HG03469 (cell line): ENCODE results near the gene ITPK1.

Experiments used
- ATAC-seq: cut with Tn5 transposase; IDR thresholded peaks from one replicate; pipeline ENCODE4 v1.9.1; 2021; ENCODE audit warnings: mild to moderate bottlenecking, moderate library complexity, moderate number of reproducible peaks; ENCODE audit not compliant: unreplicated experiment

ITPK1 gene

DNA sequence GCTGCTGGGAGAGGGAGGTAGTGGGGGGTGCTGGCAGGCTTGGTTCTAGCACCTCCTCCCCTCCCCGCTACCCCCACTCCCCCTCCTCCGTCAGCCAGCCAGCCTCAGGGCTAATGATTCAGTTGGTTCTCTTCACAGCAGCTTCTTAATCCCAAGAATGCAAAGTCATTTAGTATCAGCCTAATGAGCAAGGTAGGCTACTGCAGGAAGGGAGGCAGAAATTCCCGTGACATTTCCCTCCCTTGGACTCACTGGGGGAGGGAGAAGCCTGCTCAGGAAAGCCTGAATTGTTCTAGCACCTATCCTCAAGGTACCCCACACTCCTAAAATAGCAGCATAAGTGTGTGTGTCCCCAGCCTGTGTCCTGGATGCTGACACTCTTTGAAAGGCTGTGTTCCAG lies 29.8 kb downstream of the ITPK1 start:
- ATAC-seq: no peak

GRCh38 chr14:93084866-93085857 lies 30.6 kb downstream of the ITPK1 start:
- ATAC-seq: no peak

DNA sequence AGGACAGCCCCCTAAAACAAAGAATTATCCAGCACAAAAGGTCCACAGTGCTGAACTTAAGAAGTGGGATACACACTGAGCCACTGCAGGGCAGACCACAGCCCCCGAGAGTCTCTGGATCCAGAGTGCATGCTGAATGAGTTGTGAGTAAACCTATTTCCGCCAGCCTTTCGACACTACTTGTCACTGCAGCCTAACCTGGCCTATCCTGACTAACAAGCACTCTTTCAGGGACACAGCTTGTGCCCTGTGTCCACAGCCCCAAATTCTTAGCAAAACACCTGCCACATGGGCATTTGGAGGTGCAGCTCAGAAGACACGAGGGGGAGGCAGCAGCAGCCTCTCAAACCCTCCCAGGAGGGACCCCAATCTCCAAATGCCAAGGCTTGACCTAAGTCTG lies 31.3 kb downstream of the ITPK1 start:
- ATAC-seq: no peak

GRCh38 chr14:93083917-93084316 lies 31.8 kb downstream of the ITPK1 start:
- no peak for ATAC-seq

DNA sequence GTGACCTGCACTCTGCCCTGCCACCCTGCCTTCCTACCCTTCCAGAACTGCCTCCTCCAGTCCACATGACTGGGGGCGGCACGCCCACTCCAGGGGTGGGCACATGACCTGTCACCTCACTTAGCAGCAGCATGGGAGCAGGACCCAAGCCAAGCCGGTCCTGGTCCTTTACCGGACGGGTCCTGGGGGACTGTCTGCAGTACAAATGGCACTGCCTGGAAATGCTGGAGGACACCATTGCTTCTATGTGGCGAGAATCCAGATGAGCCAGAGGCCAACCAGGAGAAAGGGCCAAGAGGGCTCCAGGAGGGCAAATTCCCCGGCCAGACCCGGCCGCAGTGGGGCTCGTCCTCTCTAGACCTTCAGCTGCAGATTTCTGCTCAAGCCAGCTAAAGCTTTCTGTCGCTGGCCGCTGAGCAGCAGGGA lies 33.1 kb downstream of the ITPK1 start:
- no peak for ATAC-seq

GRCh38 chr14:93081876-93082570 lies 33.7 kb downstream of the ITPK1 start:
- no peak for ATAC-seq

- no peak for ATAC-seq
Measured at GRCh38 chr14:93079865-93080403, 35.8 kb downstream of the ITPK1 start.

GRCh38 chr14:93079321-93079720 lies 36.4 kb downstream of the ITPK1 start:
- ATAC-seq: no peak

DNA sequence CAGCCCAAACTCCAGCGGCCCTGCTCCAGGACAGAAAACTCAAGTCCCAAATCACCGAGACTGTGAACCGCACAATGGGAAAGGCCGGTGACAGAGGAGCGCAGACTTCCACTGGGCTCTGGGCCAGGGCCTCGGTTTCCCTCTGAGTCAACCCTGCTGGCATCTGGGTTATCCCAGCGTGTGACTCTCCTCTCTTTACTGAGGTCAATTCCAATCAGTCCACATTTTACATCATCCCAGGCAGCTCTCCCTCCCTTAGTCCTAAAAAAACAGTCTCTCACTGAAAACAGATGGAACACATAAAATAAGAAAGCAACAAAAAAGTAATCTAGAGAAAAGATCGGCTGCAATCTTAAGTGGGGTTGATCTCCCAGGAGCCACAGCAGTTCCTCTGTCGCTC lies 36.9 kb downstream of the ITPK1 start:
- no peak for ATAC-seq

DNA sequence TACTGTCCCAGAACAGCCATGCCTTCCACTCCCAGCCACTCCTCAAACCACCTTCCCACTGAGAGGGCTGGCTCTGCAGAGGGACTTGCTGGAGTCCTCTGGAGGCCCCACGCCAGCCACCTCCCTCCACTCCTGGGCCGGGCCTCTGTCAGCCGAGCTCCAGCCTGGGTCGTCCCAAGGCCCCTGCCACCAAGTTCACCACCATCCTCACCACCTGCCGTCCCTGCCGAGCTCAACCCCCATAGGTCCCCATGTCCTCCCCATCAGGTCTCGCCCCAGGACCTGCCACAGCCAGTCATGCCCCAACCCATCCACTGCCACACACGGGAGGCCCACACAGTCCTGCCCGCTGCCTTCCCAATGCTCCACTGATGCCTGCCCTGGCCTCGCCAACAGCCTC lies 39.0 kb downstream of the ITPK1 start:
- no peak for ATAC-seq

GRCh38 chr14:93075891-93076290 lies 39.8 kb downstream of the ITPK1 start:
- ATAC-seq: no peak

DNA sequence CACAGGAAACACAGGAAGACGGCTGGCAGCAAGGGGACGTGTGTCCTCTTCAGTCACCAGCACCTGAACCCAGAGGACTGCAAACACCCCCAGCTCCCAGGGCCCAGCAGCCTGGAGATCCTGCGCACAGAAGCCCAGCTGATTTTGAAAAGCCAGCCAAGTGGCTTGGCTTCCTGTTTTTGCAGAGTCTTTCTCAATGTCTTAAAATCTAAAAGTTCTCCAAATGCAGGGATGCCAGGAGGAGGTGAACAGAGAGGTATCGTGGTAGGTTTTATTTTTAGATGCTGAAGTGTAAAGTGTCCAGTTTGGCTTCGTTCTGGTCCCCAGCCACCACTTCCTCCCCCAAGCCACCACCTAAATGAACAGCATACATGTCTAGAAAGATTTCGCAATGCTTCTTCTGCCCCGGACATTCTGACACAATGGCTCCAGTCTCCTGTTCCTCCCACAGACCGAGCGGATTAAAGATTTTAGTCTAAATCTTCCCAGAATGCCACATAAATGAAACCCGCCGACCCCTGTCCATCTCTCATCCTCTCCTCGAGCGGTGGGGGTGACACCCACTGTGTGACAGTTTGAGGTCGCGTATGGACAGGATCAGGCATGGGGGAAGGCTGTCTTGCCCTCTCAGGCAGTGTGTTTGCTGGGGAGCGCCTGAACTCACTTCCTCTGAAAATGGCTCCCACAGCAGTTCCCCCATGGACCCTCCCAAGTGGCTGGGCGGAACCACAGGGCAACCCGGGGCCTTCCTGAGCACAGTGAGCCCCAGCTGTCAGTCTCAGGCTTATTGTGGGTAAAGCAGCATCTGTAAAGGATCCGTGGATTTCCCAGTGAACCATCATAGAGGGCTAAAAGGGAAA lies 41.6 kb downstream of the ITPK1 start:
- no peak for ATAC-seq

DNA sequence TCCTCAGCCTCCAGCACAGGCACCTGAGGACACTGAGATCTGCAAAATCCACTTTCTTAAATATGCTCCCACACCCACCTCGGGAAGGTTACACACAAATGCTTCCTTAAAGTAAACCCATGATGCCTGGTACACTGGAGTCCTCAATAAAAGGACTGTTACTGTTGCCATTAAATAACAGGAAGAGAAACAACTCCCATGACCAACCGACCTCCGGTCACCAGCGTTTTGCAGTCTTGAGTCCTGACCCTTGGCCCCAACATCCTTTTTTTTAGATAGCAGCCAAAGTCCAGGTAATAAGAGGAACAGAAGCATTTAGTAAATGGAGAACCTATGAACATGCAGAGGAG lies 42.4 kb downstream of the ITPK1 start:
- ATAC-seq: no peak

DNA sequence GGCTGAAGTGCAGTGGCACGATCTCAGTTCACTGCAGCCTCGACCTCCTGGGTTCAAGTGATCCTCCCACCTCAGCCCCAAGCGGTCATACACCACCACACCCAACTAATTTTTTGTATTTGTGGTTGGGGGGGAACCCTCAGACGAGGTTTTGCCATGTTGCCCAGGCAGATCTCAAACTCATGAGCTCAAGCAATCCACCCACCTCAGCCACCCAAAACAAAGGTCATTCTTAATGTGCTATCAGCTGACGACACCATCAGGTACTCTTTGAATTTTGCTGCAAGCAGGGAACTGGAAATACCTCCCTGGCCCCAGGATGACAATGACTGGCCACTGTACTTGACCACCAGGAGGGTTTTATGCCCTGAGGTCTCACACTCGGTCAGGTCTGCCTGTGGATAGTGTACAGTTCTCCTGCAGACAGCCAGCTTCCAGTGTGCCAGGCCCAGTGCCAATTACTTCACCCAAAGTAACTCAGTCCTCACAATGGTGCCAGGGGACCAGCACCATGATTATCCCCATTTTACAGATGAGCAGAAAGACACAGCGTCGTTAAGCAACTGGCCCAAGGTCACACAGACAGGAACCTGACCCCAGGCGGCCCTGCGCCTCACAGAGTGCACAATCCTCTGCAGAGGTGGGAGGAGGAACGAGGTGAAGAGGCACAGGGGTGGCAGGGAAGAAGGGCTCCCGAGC lies 42.9 kb downstream of the ITPK1 start:
- ATAC-seq: no peak

- ATAC-seq: no peak
Measured at GRCh38 chr14:93068711-93069110, 47.0 kb downstream of the ITPK1 start.

GRCh38 chr14:93067088-93067487 lies 48.6 kb downstream of the ITPK1 start:
- ATAC-seq: no peak

- ATAC-seq: no peak
Measured at GRCh38 chr14:93065272-93065730, 50.4 kb downstream of the ITPK1 start.

GRCh38 chr14:93064411-93065271 lies 51.1 kb downstream of the ITPK1 start:
- ATAC-seq: no peak

GRCh38 chr14:93063393-93063792 lies 52.3 kb downstream of the ITPK1 start:
- ATAC-seq: no peak
